Ishikawa (cell line): ENCODE data around the gene PRKCQ.

Experiments
- CEBPB ChIP-seq: IDR thresholded peaks from 2 replicates; pipeline ENCODE4 v1.6.1; 2012
- CREB1 ChIP-seq: IDR thresholded peaks from 2 replicates; pipeline ENCODE4 v1.6.1; 2012; ENCODE audit warnings: low read depth
- EGR1 ChIP-seq: IDR thresholded peaks from 2 replicates; pipeline ENCODE4 v1.6.1; 2012
- EP300 ChIP-seq: IDR thresholded peaks from 2 replicates; pipeline ENCODE4 v1.6.1; 2012; ENCODE audit warnings: borderline replicate concordance
- RAD21 ChIP-seq: IDR thresholded peaks from 2 replicates; pipeline ENCODE4 v1.6.1; 2012; ENCODE audit warnings: low read depth
- TAF1 ChIP-seq: IDR thresholded peaks from 2 replicates; pipeline ENCODE4 v1.6.1; 2012; ENCODE audit warnings: low read depth, mild to moderate bottlenecking
- YY1 ChIP-seq: IDR thresholded peaks from 2 replicates; pipeline ENCODE4 v1.6.1; 2012; ENCODE audit warnings: low read depth
- ZBTB7A ChIP-seq: IDR thresholded peaks from 2 replicates; pipeline ENCODE4 v1.6.1; 2012; ENCODE audit warnings: low read depth
- TF ChIP-seq, protein P1 (sequence below): IDR thresholded peaks from 2 replicates; pipeline ENCODE4 v1.6.1; 2012
- TF ChIP-seq, protein P2 (sequence below): IDR thresholded peaks from 2 replicates; pipeline ENCODE4 v1.6.1; 2012

GRCh38 chr10:6586501-6586900 lies 6.4 kb upstream of the PRKCQ start:
- TF ChIP-seq ZBTB7A (no peak), CEBPB (no peak), TAF1 (no peak), EP300 (no peak), YY1 (no peak), EGR1 (no peak), RAD21 (no peak), CREB1 (no peak)
- TF ChIP-seq, protein P1, sequence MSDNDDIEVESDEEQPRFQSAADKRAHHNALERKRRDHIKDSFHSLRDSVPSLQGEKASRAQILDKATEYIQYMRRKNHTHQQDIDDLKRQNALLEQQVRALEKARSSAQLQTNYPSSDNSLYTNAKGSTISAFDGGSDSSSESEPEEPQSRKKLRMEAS = no peak
- TF ChIP-seq, protein P2, sequence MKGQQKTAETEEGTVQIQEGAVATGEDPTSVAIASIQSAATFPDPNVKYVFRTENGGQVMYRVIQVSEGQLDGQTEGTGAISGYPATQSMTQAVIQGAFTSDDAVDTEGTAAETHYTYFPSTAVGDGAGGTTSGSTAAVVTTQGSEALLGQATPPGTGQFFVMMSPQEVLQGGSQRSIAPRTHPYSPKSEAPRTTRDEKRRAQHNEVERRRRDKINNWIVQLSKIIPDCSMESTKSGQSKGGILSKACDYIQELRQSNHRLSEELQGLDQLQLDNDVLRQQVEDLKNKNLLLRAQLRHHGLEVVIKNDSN = no peak
